Ecto neural progenitor cell (in vitro differentiated cells): ENCODE data around the gene CLEC19A.

Experiments used
- DNase-seq: peaks from one replicate; pipeline ENCODE4 v3.0.0-alpha.2; 2018; ENCODE audit warnings: low spot score

The CLEC19A gene

DNA sequence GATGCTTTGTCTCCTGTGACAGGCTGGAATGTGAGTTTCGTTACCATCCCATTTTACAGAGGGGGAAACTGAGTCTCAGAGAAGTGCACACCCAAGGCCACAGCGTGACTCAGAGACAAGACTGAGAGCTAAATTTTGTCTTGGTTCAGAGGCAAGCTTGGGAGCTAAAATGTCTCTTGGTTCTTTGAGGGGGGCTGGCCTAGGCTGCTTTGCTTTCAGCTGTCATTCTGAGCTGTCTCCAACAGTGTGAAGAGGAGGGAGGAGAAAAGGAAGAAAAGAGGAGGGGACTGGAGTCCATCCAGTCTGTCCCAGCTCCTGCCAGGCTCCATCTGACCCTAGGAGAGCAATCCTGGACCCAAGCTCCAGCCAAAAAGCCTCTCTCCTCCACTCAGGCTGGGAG lies at the start of gene CLEC19A:
Gene CLEC19A, plus strand, starts transcription at position 301 of the 400 bp plus-strand sequence. CDS start 121 bp downstream, outside the sequence.
- no peak for DNase-seq

DNA sequence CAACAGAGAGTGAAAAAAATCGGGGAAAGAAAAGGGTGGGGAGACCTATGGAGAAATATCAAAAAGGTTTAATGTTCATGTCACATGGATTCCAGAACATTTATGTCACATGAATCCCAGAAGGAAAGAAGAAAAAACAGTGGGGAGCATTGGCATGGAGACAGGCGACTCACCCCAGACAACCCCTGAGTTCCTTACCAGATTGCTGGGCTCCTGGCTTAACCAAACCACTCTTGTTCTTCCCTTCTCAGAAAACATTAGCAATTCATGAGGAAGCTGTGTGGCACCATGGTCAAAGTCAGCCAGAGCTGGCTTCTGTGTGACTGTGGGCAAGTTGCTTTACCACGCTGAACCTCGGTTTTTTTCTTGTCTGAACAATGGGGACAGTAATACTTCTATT lies 49.6 kb upstream of the CLEC19A start:
- no peak for DNase-seq

DNA sequence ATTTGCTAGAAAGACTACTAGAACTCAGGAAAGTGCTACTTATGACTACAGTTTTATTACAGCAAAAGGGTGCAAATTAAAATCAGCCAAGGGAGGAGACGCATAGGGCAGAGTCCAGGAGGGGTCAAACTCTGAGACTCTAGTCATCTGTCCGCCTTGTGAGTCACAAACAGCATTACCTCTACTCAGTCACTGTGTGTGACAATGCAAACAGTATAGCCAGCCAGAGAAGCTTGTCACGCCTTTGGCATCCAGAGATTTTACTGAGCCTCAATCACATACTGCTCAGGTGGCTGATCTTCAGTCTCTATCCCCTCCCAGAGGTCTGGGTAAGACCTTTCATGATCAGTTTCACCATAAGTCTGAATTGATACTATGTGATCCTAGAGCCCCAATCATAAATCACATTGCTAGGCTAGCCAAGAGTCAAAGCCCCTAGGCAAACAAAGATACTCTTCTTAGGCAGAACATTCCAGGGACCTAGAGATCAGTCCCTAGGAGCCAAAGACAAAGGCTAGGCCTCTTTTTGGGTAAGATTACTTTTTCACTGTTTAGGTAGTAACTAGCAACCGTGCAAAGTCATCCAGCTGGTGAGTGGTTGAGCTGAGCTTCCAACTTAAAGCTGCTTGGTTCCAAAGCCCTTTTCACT lies 48.8 kb upstream of the CLEC19A start:
- DNase-seq, result no peak

GRCh38 chr16:19238406-19238805 lies 47.1 kb upstream of the CLEC19A start:
- no peak for DNase-seq

GRCh38 chr16:19239511-19240155 lies 45.9 kb upstream of the CLEC19A start:
- DNase-seq, result no peak

DNA sequence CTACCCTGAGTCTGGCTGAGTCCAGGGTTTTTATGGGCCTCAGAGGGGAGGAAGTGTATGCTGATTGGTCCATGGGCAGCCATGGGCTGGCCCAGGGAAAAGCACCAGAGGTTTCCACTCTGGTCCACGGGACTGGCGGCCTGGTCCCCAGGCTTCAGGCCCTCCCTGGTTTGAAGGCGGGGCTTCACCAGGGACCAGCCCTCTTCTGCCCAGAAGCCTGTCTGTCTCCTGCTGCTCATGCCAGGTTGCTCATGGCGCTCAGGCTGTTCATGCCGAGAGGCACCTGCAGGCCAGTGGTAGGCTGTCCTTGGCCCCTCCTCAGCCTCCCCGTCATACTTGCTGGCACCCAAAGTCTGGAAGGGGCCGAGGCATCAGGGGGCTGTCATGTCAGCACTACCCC lies 45.0 kb upstream of the CLEC19A start:
- DNase-seq, result no peak

- DNase-seq, result no peak
Measured at GRCh38 chr16:19241512-19241911, 44.0 kb upstream of the CLEC19A start.

DNA sequence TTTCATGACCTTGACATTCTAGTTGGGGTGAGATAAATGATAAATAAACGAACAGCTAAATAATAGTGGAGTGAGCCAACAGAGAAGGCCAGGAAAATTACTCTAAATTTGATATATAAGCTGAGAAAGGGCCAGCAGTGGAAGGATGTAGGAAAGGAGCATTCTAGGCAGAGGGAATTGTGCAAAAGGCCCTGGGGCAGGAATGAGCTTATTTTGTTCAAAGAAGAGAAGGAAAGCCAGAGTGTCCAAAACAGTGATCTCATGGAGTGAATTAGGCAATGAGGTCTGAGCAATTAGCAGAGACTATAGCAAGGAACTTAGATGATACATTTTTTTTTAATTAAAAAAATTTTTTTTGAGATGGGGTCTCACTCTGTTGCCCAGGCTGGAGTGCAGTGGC lies 43.3 kb upstream of the CLEC19A start:
- DNase-seq, result no peak

- no peak for DNase-seq
Measured at GRCh38 chr16:19242987-19243575, 42.5 kb upstream of the CLEC19A start.

- DNase-seq, result no peak
Measured at GRCh38 chr16:19245326-19245925, 40.1 kb upstream of the CLEC19A start.

- no peak for DNase-seq
Measured at GRCh38 chr16:19252904-19253303, 32.6 kb upstream of the CLEC19A start.

- DNase-seq, result no peak
Measured at GRCh38 chr16:19254611-19255010, 30.9 kb upstream of the CLEC19A start.

DNA sequence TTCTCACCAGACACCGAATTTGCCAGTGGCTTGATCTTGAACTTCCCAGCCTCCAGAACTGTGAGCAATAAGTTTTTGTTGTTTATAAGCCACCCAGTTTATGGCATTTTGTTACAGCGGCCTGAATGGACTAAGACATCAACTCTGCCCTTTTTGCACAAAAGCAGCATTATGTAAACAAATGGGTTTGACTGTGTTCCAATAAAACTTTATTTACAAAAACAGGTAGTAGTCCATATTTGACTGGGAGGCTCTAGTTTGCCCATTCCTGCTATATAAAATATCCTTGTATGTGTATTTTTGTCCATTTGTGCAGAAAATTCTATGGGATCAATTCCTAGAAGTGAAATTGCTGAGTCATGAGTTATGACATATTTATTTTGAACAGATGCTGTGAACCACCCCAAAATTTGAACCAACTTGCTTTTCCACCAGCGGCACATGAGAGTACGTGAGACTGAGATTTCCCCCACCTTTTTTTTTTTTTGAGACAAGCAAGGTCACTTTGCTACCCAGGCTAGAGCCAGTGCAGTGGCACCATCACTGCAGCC lies 21.3 kb upstream of the CLEC19A start:
- DNase-seq, result no peak

DNA sequence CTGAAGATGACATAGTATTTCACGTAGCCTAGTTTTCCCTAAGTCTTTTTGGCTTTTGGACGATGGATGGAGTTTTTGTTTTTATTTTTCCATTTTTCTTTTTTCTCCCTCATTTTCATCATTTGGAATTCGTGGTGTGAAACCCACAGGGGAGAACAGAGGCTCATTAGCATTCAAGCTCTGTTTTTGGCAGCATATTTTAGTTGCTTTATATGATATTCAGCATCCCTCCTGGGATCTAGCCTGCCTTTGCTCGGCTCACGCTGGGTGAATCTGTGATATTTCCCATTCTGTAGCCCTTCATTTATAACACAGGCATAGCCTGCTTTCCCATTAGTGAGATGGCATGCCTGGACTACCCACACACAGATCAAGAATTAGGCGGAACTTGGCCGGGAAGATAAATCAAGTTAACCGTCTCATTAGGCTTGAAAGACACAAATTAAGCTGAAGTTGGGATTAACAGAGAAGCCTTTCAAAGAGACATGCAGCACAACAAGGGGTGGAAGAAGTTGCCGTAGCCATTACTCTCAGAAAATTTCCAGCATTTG lies 20.1 kb upstream of the CLEC19A start:
- DNase-seq, result no peak

DNA sequence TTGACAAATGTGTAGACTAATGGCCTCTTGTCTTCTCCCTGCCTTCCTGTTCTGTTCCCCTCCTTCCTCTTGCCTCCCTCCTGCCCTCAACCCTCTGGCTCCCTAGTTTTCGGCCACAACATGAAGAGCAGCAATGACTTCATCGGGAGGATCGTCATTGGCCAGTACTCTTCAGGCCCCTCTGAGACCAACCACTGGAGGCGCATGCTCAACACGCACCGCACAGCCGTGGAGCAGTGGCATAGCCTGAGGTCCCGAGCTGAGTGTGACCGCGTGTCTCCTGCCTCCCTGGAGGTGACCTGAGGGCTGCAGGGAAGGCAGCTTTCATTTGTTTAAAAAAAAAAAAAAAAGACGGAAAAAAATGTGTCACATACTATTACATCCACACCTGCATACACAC lies 18.8 kb upstream of the CLEC19A start:
- DNase-seq, result no peak

DNA sequence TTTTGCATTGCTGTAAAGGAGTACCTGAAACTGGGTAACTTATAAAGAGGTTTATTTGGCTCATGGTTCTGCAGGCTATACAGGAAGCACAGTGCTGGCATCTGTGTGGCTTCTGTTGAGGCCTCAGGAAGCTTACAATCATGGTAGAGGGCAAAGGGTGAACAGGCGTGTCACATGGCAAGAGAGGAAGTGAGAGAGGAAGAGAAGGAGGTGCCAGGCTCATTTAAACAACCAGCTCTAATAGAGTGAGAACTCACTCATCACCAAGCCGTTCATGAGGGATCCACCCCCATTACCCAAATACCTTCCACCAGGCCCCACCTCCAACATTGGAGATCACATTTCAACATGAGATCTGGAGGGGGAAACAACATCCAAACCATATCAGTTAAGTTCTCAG lies 16.4 kb upstream of the CLEC19A start:
- no peak for DNase-seq

DNA sequence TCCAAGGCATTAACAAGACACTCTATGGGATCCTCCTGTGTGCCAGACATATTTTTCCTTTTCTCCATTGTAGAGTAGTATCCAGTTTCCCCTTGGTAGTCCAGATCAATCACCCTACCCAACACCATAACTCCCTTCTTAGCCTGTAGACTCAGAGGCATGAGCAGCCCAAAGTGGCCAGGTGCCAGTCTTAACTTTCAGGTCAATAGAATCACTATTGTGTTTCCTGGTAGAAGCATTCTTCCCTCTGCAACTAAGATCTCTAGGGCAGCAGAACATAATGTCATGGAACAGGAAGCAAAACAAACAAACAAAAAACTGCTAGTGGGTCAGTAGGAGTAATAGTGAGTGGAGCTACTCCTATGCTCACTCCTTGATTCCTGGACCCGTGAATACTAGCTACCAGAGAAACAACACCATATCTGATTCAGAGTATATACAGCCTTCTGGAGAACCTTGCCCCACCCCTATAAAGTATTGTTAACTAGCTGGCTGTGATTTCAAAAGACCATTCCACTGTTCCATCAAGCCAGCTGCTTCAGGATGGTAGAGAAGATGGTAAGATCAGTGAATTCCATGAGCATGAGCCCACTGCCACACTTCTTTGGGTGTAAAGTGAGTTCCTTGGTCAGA lies 11.2 kb upstream of the CLEC19A start:
- no peak for DNase-seq

DNA sequence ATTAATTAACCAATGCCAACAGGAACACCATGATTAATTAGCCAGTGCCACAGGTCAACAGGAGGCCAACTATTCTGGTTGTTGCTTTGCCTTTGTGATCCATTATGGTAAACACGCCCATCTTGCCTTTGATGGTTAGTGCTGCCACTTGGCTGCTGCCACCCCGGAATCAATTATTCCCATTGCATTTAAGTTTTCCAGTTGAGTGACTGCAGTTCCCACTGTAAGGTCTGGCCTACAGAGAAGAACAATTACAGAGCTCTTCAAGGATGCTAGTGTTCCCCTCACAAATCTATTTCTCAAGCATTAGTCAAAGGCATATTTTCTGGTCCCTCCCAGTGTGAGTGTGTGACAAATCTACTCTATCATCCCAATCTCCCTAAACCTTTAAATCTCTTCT lies 7.1 kb upstream of the CLEC19A start:
- DNase-seq, result no peak

GRCh38 chr16:19281246-19281645 lies 4.3 kb upstream of the CLEC19A start:
- no peak for DNase-seq

DNA sequence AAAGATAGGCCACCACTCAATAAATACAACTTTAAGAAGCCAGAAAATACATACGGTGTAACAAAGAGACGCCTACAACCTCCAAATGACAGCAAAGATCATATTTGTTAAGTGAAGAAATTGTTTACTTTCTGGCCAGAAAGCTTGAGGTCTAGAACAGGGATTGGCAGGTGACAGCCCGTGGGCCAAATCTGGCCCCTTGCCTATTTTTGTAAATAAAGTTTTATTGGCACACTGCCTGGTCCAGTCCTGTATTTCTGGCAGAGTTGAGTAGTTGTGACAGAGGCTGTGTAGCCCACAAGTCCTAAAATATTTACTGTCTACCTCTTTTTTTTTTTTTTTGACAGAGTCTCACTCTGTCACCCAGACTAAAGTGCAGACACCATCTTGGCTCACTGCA lies 3.4 kb upstream of the CLEC19A start:
- no peak for DNase-seq

DNA sequence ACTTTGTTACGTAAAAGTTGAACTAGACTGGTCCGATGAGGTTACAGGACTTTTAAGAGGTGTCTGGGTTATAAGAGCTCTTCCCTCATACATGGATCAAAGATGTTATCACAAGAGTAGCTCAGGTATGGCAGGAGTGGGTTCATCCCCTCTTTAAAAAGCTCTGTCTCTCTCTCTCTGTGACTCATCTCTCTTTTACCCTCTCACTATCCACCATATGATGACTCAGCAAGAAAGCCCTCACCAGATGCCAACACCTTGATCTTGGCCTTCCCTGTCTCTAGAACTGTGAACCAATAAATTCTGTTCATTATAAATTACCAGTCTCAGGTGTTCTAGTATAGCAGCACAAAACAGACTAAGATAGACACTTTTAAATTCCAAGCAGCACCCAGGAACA lies 1.9 kb upstream of the CLEC19A start:
- no peak for DNase-seq

GRCh38 chr16:19284207-19284606 lies 1.3 kb upstream of the CLEC19A start:
- no peak for DNase-seq
